Stimulated activated CD4-positive, alpha-beta T cell treated with anti-CD3 and anti-CD28 coated beads, Interleukin-1b, Interleukin-23, amount 100 ng/mL, for 4 hours (primary cell): ENCODE data around the gene C14orf180.
"Not testable (repeated sequence)": the region's sequence is repeated elsewhere in the genome, so short reads cannot be mapped to it uniquely, and the experiment has no call there.

Experiments used
- DNase-seq, 2 donors: peaks; one replicate each; pipeline ENCODE4 v3.0.0-alpha.2; 2020; ENCODE audit warnings: low read depth in 2 of 2

C14orf180 gene

GRCh38 chr14:104611881-104612280, 32.3 kb downstream of the C14orf180 start:
- no peak for DNase-seq

GRCh38 chr14:104614126-104614812, 34.7 kb downstream of the C14orf180 start:
- no peak for DNase-seq

- no peak for DNase-seq
Observed at GRCh38 chr14:104624939-104625338, 45.4 kb downstream of the C14orf180 start.

GRCh38 chr14:104632781-104633180, 53.2 kb downstream of the C14orf180 start:
- no peak for DNase-seq

GRCh38 chr14:104633276-104634137, 53.9 kb downstream of the C14orf180 start:
- no peak for DNase-seq

- no peak for DNase-seq
Observed at GRCh38 chr14:104634138-104634760, 54.7 kb downstream of the C14orf180 start.

GRCh38 chr14:104634886-104635570, 55.5 kb downstream of the C14orf180 start:
- no peak for DNase-seq

GRCh38 chr14:104635717-104636116, 56.2 kb downstream of the C14orf180 start:
- no peak for DNase-seq

GRCh38 chr14:104636131-104636530, 56.6 kb downstream of the C14orf180 start:
- DNase-seq, result no peak

GRCh38 chr14:104636846-104637545, 57.4 kb downstream of the C14orf180 start:
- not testable (repeated sequence) for DNase-seq

- DNase-seq, result no peak
Observed at GRCh38 chr14:104637546-104638003, 58.0 kb downstream of the C14orf180 start.

- DNase-seq, result no peak
Observed at GRCh38 chr14:104638190-104638589, 58.6 kb downstream of the C14orf180 start.

- DNase-seq, result no peak
Observed at GRCh38 chr14:104638927-104639450, 59.4 kb downstream of the C14orf180 start.

- DNase-seq, result no peak
Observed at GRCh38 chr14:104639471-104639870, 59.9 kb downstream of the C14orf180 start.
